ENCODE results near the gene PDE4D.

PDE4D gene

GRCh38 chr5:59728356-59728755, 165.2 kb downstream of the PDE4D start:
- no peak for TF ChIP-seq TAF1 (IDR thresholded peaks at IDR 0.05; ENCODE audit: borderline replicate concordance, insufficient read depth, low read length)
- no peak for TF ChIP-seq POLR2AphosphoS5 (IDR thresholded peaks at IDR 0.05; ENCODE audit: low read depth, low read length)
- TF ChIP-seq FOXP2 (optimal IDR thresholded peaks at IDR 0.05; ENCODE audit: borderline replicate concordance, extremely low read depth, extremely low read length, insufficient read depth): no peak
- no peak for TF ChIP-seq SIN3A (IDR thresholded peaks at IDR 0.05; ENCODE audit: borderline replicate concordance, insufficient read depth, low read length)
- TF ChIP-seq, protein P1, sequence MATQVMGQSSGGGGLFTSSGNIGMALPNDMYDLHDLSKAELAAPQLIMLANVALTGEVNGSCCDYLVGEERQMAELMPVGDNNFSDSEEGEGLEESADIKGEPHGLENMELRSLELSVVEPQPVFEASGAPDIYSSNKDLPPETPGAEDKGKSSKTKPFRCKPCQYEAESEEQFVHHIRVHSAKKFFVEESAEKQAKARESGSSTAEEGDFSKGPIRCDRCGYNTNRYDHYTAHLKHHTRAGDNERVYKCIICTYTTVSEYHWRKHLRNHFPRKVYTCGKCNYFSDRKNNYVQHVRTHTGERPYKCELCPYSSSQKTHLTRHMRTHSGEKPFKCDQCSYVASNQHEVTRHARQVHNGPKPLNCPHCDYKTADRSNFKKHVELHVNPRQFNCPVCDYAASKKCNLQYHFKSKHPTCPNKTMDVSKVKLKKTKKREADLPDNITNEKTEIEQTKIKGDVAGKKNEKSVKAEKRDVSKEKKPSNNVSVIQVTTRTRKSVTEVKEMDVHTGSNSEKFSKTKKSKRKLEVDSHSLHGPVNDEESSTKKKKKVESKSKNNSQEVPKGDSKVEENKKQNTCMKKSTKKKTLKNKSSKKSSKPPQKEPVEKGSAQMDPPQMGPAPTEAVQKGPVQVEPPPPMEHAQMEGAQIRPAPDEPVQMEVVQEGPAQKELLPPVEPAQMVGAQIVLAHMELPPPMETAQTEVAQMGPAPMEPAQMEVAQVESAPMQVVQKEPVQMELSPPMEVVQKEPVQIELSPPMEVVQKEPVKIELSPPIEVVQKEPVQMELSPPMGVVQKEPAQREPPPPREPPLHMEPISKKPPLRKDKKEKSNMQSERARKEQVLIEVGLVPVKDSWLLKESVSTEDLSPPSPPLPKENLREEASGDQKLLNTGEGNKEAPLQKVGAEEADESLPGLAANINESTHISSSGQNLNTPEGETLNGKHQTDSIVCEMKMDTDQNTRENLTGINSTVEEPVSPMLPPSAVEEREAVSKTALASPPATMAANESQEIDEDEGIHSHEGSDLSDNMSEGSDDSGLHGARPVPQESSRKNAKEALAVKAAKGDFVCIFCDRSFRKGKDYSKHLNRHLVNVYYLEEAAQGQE (IDR thresholded peaks at IDR 0.05; ENCODE audit: insufficient read depth in 1 of 2, low read depth in 2 of 2, low read length in 2 of 2): no peak

- TF ChIP-seq SIN3A (IDR thresholded peaks at IDR 0.05; ENCODE audit: borderline replicate concordance, insufficient read depth, low read length) (no peak), FOXP2 (optimal IDR thresholded peaks at IDR 0.05; ENCODE audit: borderline replicate concordance, extremely low read depth, extremely low read length, insufficient read depth) (no peak), TAF1 (IDR thresholded peaks at IDR 0.05; ENCODE audit: borderline replicate concordance, insufficient read depth, low read length) (no peak), POLR2AphosphoS5 (IDR thresholded peaks at IDR 0.05; ENCODE audit: low read depth, low read length) (no peak)
- TF ChIP-seq, protein P1 (IDR thresholded peaks at IDR 0.05; ENCODE audit: insufficient read depth in 1 of 2, low read depth in 2 of 2, low read length in 2 of 2): no peak
Observed at GRCh38 chr5:59727186-59727585, 166.3 kb downstream of the PDE4D start.

DNA sequence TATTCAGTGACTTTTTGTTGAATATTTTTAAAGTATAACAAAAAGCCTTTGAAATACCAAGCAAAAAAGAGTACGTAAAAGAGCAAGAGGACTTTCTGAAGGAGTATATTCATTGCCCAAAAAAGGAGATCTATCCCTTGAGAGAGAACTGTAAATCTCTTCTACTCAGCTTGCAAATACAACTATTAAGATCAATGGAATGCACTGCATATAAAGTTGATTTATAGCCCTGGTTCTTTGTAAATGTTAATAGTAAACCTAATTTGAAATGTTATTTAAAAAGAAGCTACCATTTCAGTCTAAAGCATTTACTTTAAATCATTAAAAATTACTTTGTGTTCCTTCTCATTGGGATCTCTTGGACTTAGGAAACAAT, 168.1 kb downstream of the PDE4D start:
- no peak for TF ChIP-seq FOXP2 (optimal IDR thresholded peaks at IDR 0.05; ENCODE audit: borderline replicate concordance, extremely low read depth, extremely low read length, insufficient read depth)
- no peak for TF ChIP-seq SIN3A (IDR thresholded peaks at IDR 0.05; ENCODE audit: borderline replicate concordance, insufficient read depth, low read length)
- TF ChIP-seq POLR2AphosphoS5 (IDR thresholded peaks at IDR 0.05; ENCODE audit: low read depth, low read length): no peak
- TF ChIP-seq TAF1 (IDR thresholded peaks at IDR 0.05; ENCODE audit: borderline replicate concordance, insufficient read depth, low read length): no peak
- TF ChIP-seq, protein P1 (IDR thresholded peaks at IDR 0.05; ENCODE audit: insufficient read depth in 1 of 2, low read depth in 2 of 2, low read length in 2 of 2): no peak

DNA sequence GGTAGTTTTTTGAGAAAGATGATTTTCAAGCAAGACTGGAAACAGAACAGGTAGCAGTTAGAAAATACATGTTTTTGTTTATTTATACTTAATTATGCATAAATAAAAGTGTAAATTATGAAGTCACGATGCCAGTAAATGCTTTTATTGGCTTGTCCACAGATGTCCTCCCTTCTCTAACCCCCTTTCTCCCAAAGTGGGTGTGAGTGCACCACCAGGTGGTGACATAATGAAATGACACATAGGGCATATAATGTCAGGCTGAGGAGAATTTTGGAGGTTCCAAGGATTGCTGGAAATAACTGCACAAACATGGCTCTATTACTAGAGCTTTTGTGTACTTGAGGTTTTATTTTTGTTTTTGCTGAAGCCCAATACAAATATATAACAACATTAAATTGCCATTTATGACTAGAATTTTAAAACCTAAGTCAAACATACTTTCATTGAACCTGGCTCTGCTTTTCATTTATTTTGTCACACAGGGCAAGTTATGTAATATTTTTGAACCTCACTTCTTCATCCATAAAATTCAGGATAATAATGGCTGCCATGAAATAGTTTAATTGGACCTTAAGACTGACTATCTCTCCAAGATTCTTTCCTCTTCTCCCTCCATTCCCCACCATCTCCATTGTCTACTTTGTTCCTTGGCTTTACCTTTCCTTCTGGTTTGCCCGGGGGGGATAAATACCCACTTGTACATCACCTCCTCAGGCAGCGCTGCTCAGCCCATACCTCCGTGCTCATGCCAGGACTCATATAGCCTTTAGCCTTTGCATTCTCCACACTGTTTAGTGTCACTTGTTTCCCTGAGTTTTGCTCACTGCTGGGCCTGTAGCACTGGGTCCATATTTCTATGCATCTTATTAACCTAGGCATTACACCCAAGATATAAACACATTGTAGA, 168.8 kb downstream of the PDE4D start:
- TF ChIP-seq FOXP2 (optimal IDR thresholded peaks at IDR 0.05; ENCODE audit: borderline replicate concordance, extremely low read depth, extremely low read length, insufficient read depth): no peak
- TF ChIP-seq, protein P1 (IDR thresholded peaks at IDR 0.05; ENCODE audit: insufficient read depth in 1 of 2, low read depth in 2 of 2, low read length in 2 of 2): no peak
- TF ChIP-seq TAF1 (IDR thresholded peaks at IDR 0.05; ENCODE audit: borderline replicate concordance, insufficient read depth, low read length): no peak
- TF ChIP-seq SIN3A (IDR thresholded peaks at IDR 0.05; ENCODE audit: borderline replicate concordance, insufficient read depth, low read length): no peak
- no peak for TF ChIP-seq POLR2AphosphoS5 (IDR thresholded peaks at IDR 0.05; ENCODE audit: low read depth, low read length)
